ENCODE data around the gene ERCC6L. TPM values are rescaled to one million over a fixed set of nuclear protein-coding genes. Genes with fewer than 3 reads are reported as not detected.

The ERCC6L gene
- total RNA-seq, 4 donors from 2014 or later, result 0.76 to 6.4 (median 3.2) TPM

- intact Hi-C loops (cut with DNase I), result no loop called here
- no peak for TF ChIP-seq POLR2A (IDR thresholded peaks at IDR 0.05)
- no peak for TF ChIP-seq CTCF (IDR thresholded peaks at IDR 0.05)
- Histone ChIP-seq H3K27ac (no peak overlapping the region), H3K4me3 (no peak overlapping the region), H3K9me3 (no peaks in the 10 kb centered on the region), H3K27me3 (peaks cover 0 to 4% (median 0%) of the 10 kb centered on the region in 4 donors), H3K4me1 (no peaks in the 10 kb centered on the region), H3K36me3 (peaks cover 0 to 36% (median 0%) of the 10 kb centered on the region in 3 donors)
- no peak for DNase-seq
- WGBS, 2 donors, result 85 to 100% methylated on average over 1 to 4 of the region's 4 CpGs
Observed at GRCh38 chrX:72207366-72207765, 31.5 kb downstream of the ERCC6L start.

GRCh38 chrX:72205706-72206105 lies 33.1 kb downstream of the ERCC6L start:
- no peak for TF ChIP-seq CTCF (IDR thresholded peaks at IDR 0.05)
- TF ChIP-seq POLR2A (IDR thresholded peaks at IDR 0.05), result no peak
- peaks cover 0 to 36% (median 0%) of the 10 kb centered on the region in 3 donors for H3K36me3 ChIP-seq
- peaks cover 0 to 4% (median 0%) of the 10 kb centered on the region in 4 donors for H3K27me3 ChIP-seq
- H3K27ac ChIP-seq, result no peak overlapping the region
- intact Hi-C loops (cut with DNase I), result no loop called here
- WGBS, 2 donors, result 88 to 93% methylated on average over 2 of the region's 2 CpGs
- no peaks in the 10 kb centered on the region for H3K4me1 ChIP-seq
- no peak for DNase-seq
- no peaks in the 10 kb centered on the region for H3K9me3 ChIP-seq
- H3K4me3 ChIP-seq, result no peak overlapping the region

GRCh38 chrX:72203421-72203820 lies 35.4 kb downstream of the ERCC6L start:
- TF ChIP-seq CTCF (IDR thresholded peaks at IDR 0.05) (no peak), POLR2A (IDR thresholded peaks at IDR 0.05) (no peak)
- intact Hi-C loops (cut with DNase I), result no loop called here
- 63 to 67% methylated on average over 5 to 6 of the region's 6 CpGs for WGBS, 2 donors

GRCh38 chrX:72202792-72203401 lies 35.9 kb downstream of the ERCC6L start:
- H3K9me3 ChIP-seq, result no peaks in the 10 kb centered on the region
- no peaks in the 10 kb centered on the region for H3K4me1 ChIP-seq
- intact Hi-C loops (cut with DNase I), result no loop called here
- TF ChIP-seq CTCF (IDR thresholded peaks at IDR 0.05), result no peak
- TF ChIP-seq POLR2A (IDR thresholded peaks at IDR 0.05), result no peak
- WGBS, 2 donors, result 37 to 59% methylated on average over 3 to 4 of the region's 4 CpGs
- DNase-seq, result no peak
- no peaks in the 10 kb centered on the region for H3K27me3 ChIP-seq
- no peak overlapping the region for H3K4me3 ChIP-seq
- peaks cover 0 to 54% (median 0%) of the 10 kb centered on the region in 3 donors for H3K36me3 ChIP-seq
- no peak overlapping the region for H3K27ac ChIP-seq

More at GRCh38 chrX:72203421-72203820, 35.4 kb downstream of the ERCC6L start:
- Histone ChIP-seq H3K27me3 (no peaks in the 10 kb centered on the region), H3K4me1 (no peaks in the 10 kb centered on the region), H3K4me3 (no peak overlapping the region), H3K36me3 (peaks cover 0 to 48% (median 0%) of the 10 kb centered on the region in 3 donors), H3K9me3 (no peaks in the 10 kb centered on the region), H3K27ac (no peak overlapping the region)
- DNase-seq, result no peak

GRCh38 chrX:72201836-72202536 lies 36.8 kb downstream of the ERCC6L start:
- Histone ChIP-seq H3K27me3 (no peaks in the 10 kb centered on the region), H3K4me1 (no peaks in the 10 kb centered on the region), H3K9me3 (no peaks in the 10 kb centered on the region), H3K4me3 (no peak overlapping the region), H3K27ac (peak overlapping the region in 1 of 4 donors; percentile 22), H3K36me3 (peaks cover 0 to 60% (median 0%) of the 10 kb centered on the region in 3 donors)
- intact Hi-C loops (cut with DNase I), result no loop called here
- DNase-seq, result no peak
- WGBS, 2 donors, result 68 to 80% methylated on average over 7 of the region's 7 CpGs
- no peak for TF ChIP-seq CTCF (IDR thresholded peaks at IDR 0.05)
- TF ChIP-seq POLR2A (IDR thresholded peaks at IDR 0.05), result no peak
